ENCODE results near the gene RMI1. TPM values are rescaled to one million over a fixed set of nuclear protein-coding genes. Genes with fewer than 3 reads are reported as not detected.
"Not testable (repeated sequence)": the region's sequence is repeated elsewhere in the genome, so short reads cannot be mapped to it uniquely, and the experiment has no call there.

The RMI1 gene
- polyA plus RNA-seq (2012; ENCODE audit: missing spikeins): 16.6 TPM

DNA sequence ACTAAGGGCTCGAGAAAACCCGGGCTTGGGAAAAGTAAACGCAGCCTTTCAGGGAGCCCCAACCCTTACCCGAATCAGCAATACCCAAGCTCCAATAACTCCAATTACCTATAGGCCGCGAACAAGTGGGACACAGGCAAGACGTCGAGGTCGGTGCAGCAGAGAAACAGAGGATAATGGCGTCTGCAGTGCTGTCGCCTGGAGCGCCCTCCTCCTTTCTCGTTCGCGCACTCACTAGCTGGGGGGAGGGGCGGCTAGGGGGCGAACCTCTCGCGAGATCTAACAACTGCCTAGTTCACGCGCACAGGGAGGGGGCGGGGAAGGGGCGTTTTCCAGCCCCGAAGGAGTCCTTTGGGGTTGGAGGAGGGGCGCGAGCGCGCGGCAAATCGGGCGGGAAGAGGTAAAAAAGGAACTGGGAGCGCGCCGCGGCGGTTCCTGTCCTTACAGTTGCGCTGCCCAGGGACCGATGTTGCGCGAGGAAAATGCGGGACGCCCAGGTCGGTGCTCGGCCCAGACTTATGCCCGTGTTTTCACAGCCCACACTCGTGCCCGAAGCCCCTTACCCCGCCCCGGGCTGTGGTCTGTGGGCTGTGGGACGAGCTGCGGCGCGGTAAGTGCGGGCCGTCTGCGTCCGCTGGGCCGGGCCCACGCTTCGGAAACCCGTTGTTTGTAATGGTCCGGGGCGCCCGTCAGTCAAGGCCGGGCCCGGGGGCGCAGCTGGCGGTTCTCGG lies at the start of gene RMI1:
Gene RMI1 (plus strand): TSS at position 411 of the 731 bp plus-strand sequence. CDS start 20,182 bp downstream, outside the sequence.
- DNase-seq (ENCODE audit: insufficient read length) (peak; percentile 76), FAIRE-seq (peak; percentile 95)
- TF ChIP-seq POLR2A (IDR thresholded peaks at IDR 0.05; ENCODE audit: low read depth, low read length): peak; percentile 91
- TF ChIP-seq TAF1 (IDR thresholded peaks at IDR 0.05; ENCODE audit: borderline replicate concordance, low read depth, low read length): peak; percentile 92
- TF ChIP-seq POLR2AphosphoS5 (IDR thresholded peaks at IDR 0.05; ENCODE audit: low read depth, low read length): peak; percentile 98

DNA sequence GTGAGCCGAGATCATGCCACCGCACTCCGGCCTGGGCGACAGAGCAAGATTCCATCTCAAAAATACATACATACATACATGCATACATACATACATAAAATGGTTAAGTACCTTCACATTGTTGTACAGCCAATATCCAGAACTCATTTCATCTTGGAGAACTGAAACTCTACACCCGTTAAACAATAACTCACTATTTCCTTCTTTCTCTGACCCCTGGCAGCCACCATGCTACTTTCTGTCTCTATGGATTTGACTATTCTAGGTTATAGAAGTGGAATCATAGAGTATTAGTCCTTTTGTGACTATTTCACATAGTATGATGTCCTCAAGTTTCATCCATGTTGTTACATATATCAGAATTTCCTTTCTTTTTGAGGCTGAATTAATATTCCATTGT lies 49.7 kb upstream of the RMI1 start:
- DNase-seq (ENCODE audit: insufficient read length): no peak
- no peak for FAIRE-seq

DNA sequence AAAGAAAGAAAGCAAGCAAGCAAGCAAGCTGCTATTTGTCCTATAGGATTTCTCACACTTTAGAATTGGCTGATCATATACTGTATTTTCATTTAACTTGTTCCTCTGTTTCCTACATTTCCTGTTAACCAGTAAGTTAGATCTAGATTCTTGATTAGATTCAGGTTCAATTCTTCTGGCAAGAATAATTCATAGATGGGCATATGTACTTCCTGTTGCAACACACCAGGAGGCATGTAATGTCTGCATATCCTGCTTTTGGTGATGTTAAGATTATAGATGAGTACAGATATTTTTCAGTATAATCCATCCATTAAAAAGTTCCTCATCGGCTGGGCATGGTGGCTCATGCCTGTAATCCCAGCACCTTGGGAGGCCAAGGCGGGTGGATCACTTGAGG lies 48.6 kb upstream of the RMI1 start:
- DNase-seq (ENCODE audit: insufficient read length): no peak
- no peak for TF ChIP-seq POLR2A (IDR thresholded peaks at IDR 0.05; ENCODE audit: low read depth, low read length)
- no peak for TF ChIP-seq TAF1 (IDR thresholded peaks at IDR 0.05; ENCODE audit: borderline replicate concordance, low read depth, low read length)
- no peak for TF ChIP-seq POLR2AphosphoS5 (IDR thresholded peaks at IDR 0.05; ENCODE audit: low read depth, low read length)
- no peak for FAIRE-seq

More for the DNA sequence above, 49.7 kb upstream of the RMI1 start:
- TF ChIP-seq TAF1 (IDR thresholded peaks at IDR 0.05; ENCODE audit: borderline replicate concordance, low read depth, low read length): no peak
- TF ChIP-seq POLR2A (IDR thresholded peaks at IDR 0.05; ENCODE audit: low read depth, low read length): no peak

GRCh38 chr9:83932851-83933250 lies 47.8 kb upstream of the RMI1 start:
- no peak for DNase-seq (ENCODE audit: insufficient read length)
- FAIRE-seq: no peak
- TF ChIP-seq TAF1 (IDR thresholded peaks at IDR 0.05; ENCODE audit: borderline replicate concordance, low read depth, low read length): no peak
- no peak for TF ChIP-seq POLR2A (IDR thresholded peaks at IDR 0.05; ENCODE audit: low read depth, low read length)
- no peak for TF ChIP-seq POLR2AphosphoS5 (IDR thresholded peaks at IDR 0.05; ENCODE audit: low read depth, low read length)

DNA sequence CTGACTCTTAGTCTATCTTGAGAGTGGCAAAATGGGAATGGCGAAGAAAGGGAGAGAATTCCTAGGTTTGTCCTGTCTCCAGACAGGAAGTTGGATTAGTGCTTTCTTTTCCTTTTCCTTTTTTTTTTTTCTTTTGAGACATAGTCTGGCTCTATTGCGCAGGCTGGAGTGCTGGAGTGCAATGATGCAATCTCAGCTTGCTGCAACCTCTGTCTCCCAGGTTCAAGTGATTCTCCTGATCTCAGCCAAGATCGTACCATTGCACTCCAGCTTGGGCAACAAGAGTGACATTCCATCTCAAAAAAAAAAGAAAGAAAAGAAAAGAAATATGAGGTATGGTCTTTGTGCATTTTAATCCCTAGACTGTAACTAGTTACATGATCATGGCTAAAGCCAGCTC lies 46.8 kb upstream of the RMI1 start:
- TF ChIP-seq TAF1 (IDR thresholded peaks at IDR 0.05; ENCODE audit: borderline replicate concordance, low read depth, low read length) (no peak), POLR2AphosphoS5 (IDR thresholded peaks at IDR 0.05; ENCODE audit: low read depth, low read length) (no peak), POLR2A (IDR thresholded peaks at IDR 0.05; ENCODE audit: low read depth, low read length) (no peak)
- DNase-seq (ENCODE audit: insufficient read length) (no peak), FAIRE-seq (no peak)

DNA sequence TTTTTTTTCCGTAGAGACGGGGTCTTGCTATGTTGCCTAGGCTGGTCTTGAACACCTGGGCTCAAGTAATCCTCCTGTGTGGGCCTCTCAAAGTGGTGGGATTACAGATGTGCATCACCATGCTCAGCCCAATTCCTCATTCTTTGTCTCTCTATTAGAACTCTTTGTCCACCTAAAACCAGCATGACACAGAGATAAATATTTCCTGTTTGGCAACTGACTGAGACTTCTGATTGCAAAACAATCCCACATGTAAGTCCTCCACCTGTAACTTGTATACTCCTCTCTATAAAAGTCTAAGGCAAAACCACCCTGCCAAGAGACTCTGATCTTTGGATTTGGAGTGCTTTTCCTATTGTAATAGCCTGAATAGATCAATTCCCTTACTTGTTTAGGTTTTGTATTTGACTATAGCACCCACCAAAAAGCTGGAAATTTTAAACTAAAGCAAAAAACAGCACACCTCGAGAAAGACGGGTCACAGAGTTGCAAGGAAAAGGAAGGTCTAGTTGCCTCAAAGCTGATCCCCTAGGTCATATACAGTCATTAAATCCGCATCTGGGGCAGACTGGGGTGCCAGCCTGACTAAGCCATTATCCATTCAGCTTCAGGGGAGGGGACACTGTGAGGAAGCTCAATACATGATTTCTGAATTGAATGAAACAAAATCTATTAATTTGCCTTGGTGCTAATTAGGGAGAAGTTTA lies 45.9 kb upstream of the RMI1 start:
- no peak for FAIRE-seq
- DNase-seq (ENCODE audit: insufficient read length): no peak
- TF ChIP-seq TAF1 (IDR thresholded peaks at IDR 0.05; ENCODE audit: borderline replicate concordance, low read depth, low read length) (no peak), POLR2AphosphoS5 (IDR thresholded peaks at IDR 0.05; ENCODE audit: low read depth, low read length) (no peak), POLR2A (IDR thresholded peaks at IDR 0.05; ENCODE audit: low read depth, low read length) (no peak)

- DNase-seq (ENCODE audit: insufficient read length) (no peak), FAIRE-seq (no peak)
- TF ChIP-seq POLR2A (IDR thresholded peaks at IDR 0.05; ENCODE audit: low read depth, low read length) (no peak), POLR2AphosphoS5 (IDR thresholded peaks at IDR 0.05; ENCODE audit: low read depth, low read length) (no peak), TAF1 (IDR thresholded peaks at IDR 0.05; ENCODE audit: borderline replicate concordance, low read depth, low read length) (no peak)
Measured at GRCh38 chr9:83935276-83935935, 45.2 kb upstream of the RMI1 start.

GRCh38 chr9:83936523-83936922 lies 44.1 kb upstream of the RMI1 start:
- TF ChIP-seq POLR2A (IDR thresholded peaks at IDR 0.05; ENCODE audit: low read depth, low read length) (no peak), TAF1 (IDR thresholded peaks at IDR 0.05; ENCODE audit: borderline replicate concordance, low read depth, low read length) (no peak), POLR2AphosphoS5 (IDR thresholded peaks at IDR 0.05; ENCODE audit: low read depth, low read length) (no peak)
- FAIRE-seq: no peak
- DNase-seq (ENCODE audit: insufficient read length): no peak

DNA sequence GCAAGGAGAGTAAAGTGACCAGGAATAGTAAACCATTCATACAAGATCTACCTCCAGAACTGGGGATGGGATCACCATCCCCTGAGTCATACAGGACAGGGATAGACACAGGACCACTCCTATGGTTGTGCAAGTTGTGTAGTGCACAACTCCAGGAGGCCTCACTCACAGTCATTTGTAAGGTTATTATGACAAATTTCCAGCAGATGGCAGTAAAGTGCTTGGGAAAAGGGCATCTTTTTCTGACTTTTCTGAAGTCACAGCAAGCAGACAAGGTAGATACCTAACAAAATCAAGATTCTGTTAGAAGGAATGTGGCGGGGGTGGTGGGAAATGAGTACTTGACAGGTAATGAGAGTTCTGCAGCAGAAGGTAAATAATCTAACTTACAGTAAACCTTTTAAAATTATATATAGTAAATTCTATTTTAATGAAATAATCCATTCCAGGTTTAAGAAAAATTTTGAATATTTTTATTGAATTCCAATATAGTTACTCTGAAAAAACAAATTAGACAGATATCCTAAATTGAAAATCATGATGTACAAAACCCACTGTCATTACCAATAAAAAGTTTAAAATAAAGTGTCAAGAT lies 42.6 kb upstream of the RMI1 start:
- DNase-seq (ENCODE audit: insufficient read length) (peak; percentile 13), FAIRE-seq (peak; percentile 86)
- no peak for TF ChIP-seq POLR2AphosphoS5 (IDR thresholded peaks at IDR 0.05; ENCODE audit: low read depth, low read length)
- TF ChIP-seq TAF1 (IDR thresholded peaks at IDR 0.05; ENCODE audit: borderline replicate concordance, low read depth, low read length): no peak

- no peak for TF ChIP-seq POLR2AphosphoS5 (IDR thresholded peaks at IDR 0.05; ENCODE audit: low read depth, low read length)
- TF ChIP-seq TAF1 (IDR thresholded peaks at IDR 0.05; ENCODE audit: borderline replicate concordance, low read depth, low read length): no peak
- TF ChIP-seq POLR2A (IDR thresholded peaks at IDR 0.05; ENCODE audit: low read depth, low read length): no peak
- no peak for FAIRE-seq
Measured at GRCh38 chr9:83940590-83941303, 39.9 kb upstream of the RMI1 start.

GRCh38 chr9:83948096-83948495 lies 32.5 kb upstream of the RMI1 start:
- not testable (repeated sequence) for FAIRE-seq; DNase-seq (ENCODE audit: insufficient read length)

More at GRCh38 chr9:83940590-83941303, 39.9 kb upstream of the RMI1 start:
- DNase-seq (ENCODE audit: insufficient read length): no peak
